Measurements from ENCODE around the gene TRMU.
A peak's percentile ranks its signal among the peaks of the same experiment; 100 is the strongest.

The TRMU gene

DNA sequence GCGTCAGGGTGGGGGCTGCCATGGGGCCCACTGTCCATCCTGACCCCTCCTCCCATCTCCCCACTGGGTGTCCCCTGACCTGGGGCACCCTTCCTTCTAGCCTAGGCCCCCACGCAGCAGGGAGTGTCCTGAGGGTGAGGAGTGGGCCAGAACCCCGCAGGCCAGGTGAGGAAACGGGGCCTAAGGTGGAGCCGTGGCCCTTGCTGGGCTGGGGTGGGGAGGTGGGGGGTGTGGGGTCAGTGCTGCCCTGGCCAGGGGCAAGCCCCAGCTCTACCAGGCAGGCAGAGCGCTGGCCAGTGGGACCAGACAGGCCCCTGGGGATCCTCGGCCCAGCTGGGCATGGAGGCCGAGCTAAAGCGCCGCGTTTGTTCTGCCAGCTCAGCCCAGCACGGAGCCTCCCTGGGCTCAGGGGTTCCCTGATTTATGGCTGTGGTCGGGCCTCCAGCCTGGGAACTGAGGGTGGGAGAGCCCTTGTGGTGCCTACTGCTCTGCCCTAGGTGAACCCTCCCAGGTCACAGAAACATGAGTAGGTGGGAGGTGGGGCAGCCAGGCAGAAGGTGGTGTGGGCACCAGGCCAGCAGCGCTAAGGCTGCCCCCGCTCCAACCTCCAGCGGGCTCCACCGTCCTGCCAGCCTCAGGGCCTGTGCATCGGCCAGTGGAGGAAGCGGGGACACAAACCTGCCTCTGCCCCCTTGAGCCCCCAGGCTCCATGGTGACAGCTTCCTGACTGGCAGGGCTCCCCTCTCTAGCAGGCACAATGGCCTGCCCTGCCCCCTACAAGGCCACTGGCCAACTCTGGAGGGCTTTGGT lies 22.4 kb downstream of the TRMU start:
- no peak for DNase-seq

DNA sequence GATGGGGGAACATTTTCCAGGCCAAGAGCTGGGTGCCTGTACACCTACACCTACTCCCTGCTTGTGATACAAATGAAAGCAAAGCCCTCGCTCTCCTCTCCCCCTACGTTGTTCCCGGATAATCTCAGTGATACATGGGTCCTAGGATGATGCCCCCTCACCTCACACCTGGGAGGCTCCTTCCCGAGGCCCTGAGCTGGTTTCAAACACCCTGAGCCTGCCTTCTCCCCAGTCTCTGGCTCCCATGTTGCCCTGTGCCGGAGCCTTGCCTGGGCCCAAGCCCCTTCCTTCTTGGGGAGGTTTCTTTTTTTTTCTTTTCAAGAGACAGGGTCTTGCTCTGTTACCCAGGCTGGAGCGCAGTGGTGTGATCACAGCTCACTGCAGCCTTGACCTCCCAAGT lies 23.3 kb downstream of the TRMU start:
- no peak for DNase-seq

DNA sequence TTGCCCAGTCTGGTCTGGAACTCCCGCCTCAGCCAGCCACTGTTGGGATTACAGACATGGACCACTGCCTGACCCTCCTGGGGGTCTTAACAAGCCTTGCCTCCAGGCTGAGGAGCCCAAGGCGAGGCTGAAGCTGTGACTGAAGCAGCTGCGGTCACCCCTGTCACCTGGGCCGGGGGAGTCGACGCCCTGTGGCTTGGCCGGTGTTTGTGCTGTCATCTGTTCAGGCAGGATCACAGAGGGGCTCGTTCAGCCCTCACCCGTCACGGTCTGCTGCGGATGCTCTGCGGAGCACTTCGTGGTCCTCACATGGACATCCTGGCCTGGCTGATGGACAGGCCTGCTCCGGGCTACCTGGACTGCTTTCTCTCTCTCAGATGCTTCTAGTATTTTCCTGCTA lies 23.8 kb downstream of the TRMU start:
- no peak for DNase-seq

DNA sequence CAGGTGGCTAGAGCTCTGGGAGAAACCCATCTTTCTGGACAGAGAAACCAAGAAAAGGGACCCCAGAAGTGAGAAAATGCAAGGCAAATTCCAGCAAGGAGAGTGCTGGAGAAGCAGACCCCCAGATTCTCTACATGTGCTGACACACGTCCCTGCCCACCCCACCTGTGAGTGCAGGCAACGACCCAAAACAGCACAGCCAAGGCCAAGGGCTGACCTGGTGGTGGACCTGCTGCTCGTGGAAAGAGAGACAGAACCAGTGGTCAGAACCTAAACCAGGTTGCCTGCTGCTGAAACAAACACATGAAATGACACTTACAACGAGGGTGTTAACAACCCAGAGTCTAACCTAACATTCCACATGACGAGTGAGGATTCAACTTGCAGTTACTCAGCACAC lies 24.6 kb downstream of the TRMU start:
- DNase-seq = no peak

DNA sequence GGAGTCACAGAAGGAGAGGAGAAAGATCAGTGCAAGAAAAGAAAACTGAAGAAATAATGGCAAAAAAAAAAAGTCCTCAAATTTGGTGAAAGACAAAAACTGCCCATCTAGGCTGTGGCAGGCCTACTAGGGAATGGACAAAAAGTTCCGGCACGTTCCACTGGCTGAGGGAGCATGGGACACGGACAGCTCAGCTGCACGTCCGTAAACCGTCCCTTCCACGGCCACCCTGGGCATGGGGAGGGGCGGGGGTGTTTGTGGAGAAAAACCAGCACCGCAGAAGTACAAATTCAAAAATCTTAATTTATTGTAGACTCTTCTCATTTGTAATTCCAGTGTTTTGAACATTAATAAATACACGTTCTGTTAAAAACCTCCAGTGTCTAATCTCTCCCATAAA lies 25.4 kb downstream of the TRMU start:
- no peak for DNase-seq

DNA sequence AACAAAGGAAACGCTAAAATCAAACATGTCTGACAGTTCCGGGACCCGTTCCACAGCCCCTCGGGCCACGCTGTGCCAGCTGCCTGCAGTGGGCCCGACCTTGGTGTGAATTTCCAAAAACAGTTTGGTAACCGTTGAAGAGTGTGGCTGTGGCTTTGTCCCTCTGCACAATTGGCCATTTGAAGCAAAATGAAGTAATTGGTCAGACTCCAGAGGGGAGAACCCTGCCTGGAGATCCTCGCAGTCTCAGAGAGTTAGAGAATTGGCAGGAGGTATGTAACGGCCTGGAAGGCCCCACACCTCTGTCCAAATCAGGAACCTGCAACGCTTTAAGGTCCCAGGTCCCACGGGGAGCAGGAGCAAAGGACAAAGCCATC lies 26.3 kb downstream of the TRMU start:
- DNase-seq = no peak

DNA sequence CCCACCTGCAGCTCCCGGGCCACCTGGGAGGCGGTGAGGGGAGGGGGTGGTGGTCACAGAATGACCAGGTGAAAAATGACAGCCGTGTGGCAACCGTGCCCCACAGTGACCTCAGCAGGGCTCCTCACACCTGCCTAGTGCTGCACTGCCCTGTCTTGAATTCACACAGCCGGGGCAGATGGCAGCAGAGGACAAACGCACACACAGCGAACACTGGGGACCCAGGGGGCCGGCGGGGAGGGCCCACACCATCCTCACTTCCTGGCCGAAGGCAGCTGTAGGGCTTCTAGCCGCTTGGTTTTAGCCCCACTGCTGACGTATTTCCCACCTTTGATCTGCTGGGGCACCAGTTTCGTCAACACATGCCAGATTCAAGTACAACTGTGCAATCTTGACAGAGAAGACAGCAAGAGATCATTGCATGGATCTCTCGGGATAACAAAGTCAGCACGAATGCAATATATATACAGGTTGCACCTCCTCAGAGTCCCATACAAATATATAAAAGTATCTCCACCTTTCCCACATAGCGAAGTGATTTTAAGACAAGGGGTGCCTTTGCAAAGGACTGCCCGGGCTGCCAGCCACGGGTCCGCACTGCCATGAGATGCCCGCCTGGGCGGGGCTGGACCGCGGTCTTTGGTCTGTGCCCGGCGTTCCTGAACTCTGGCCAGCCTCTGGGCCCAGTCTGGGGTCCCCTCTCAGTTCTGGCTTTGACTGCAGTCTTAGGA lies 26.9 kb downstream of the TRMU start:
- no peak for DNase-seq

DNA sequence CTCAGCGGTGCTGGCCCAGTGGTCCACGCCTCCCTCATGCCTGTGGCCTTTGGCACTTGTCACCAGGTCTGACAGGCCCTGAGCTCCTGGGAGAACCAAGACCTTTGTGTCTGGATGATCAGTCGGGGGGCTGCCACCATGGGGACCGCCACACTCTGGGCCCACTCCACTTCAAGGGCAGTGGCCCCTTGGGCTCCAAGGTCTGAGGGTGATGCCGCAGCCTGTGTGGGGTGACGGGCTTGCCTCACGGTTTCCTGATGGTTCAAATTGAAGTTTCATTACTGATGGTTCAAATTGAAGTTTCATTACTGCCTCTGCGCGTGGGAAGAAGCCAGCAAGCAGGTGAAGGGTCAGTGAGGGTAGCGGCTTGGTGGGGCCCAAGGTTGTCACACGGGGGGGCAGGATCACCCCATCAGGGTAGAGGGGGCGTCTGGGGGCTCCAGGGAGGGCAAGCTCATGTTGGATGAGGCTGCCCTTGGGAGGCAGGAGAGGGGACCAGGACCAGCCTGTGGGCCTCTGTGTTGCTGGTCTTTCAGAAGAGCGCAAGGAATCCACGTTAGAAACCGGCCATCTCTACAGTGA lies 27.5 kb downstream of the TRMU start:
- no peak for DNase-seq

DNA sequence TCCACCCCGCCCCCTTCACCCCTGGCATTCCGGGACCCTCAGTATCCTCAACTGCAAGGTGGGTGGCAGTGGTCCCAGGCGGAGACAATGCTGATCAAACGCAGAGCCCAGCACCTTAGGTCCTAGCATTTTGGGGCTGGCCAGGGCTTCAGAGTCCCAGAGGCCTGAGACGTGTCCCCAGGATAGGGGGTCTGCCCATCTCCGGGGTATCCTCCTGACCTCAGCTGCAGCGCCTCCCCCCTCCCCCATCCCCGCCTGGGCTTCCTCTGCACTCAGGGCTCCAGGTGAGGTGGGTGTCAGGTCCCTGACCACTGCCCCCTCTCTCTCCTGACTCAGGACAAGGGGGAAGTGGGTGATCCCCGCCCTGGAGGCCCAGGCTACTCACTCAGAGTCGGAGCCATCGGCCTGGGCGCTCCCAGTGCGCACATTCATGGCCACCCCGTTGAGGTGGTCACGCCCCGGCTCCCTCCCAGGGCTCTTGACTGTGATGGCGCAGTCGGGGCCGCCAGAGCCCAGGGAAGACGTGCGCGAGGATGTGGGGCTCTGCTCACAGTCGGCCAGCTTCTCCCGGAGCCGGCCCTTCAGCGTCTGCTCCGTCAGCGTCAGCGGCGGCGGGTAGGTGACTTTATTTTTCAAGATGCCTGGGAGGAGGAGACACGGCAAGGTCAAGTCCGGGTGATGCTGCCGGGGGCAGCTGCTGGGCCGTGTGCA lies 28.3 kb downstream of the TRMU start:
- no peak for DNase-seq

DNA sequence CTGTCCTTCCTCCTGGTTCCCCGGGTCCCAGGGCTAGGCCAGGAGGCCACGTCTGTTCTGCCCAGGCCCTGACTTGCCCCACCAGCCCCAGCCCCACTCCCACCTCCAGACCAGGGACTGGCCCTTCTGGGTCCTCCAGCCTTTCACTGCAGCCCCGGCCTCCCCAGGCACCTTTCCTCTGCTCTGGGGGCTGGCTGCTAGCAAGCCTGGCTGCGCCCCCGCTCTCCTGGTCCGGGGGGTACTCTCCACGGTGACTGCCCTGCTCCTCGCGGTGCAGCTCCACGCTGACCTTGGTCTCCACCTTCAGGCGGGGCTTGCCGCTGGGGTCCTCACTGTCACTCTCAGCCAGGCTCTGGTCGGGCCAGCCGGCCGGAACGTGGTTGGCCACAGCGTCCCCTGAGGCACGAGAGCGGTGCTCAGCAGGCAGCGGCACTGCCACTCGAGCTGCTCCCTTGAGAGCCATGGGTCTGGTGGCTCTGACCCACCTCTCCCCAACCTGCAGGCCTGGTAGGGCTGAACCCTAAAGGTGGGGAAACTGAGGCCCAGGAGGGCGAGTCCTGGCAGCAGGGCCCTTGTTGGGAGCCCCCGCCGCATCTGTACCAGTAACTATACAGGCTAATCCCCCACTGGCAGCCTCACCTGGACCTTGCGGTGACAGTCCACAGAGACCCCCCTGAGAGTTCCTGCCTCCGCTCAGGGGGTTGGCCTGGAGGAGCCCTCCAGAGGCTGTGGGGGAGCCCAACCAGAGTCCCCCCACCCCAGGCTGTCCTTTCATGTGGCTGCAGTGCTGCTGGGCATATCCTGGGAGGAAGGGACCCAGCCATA lies 29.0 kb downstream of the TRMU start:
- no peak for DNase-seq

DNA sequence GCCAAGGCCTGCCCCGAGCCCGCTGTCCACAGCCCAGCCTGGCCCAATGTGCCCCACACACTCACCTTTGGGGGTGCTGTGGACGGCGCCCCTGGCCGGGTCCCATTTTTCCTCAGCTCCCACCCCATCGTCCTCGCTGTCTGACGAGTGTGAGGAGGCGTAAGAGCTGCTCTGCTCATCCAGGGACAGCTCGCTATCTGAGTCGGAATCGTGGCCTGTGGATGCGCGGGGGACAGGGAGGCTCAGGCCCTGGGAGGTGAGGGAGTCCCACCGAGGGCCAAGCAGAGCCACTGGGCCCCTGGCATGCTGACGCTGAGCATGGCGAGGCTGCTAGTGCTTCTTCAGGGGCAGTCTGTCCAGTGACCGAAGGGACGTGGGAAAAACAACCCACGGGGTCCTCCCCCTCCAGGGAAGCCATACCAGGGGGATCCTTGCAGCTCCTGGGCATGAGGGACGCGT lies 29.7 kb downstream of the TRMU start:
- DNase-seq = no peak

DNA sequence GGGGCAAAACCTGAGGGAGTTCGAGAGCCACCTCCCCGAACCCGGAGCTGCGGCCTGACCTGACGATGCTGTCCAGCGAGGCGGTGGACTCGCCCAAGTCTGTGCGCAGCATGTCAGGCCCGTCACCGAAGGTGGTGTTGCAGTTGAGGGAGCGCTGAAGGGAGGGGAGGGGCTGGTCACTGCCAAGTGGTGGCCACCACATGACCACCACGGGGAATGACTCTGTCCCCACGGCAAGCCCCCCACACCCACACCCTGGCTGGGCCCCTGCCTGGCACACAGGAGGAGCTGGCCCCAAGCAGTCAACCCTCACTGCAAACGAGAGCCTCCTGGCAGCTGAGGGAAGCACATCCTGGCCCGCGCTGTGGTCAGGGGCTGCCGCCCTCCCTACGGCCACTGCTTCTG lies 30.8 kb downstream of the TRMU start:
- no peak for DNase-seq

DNA sequence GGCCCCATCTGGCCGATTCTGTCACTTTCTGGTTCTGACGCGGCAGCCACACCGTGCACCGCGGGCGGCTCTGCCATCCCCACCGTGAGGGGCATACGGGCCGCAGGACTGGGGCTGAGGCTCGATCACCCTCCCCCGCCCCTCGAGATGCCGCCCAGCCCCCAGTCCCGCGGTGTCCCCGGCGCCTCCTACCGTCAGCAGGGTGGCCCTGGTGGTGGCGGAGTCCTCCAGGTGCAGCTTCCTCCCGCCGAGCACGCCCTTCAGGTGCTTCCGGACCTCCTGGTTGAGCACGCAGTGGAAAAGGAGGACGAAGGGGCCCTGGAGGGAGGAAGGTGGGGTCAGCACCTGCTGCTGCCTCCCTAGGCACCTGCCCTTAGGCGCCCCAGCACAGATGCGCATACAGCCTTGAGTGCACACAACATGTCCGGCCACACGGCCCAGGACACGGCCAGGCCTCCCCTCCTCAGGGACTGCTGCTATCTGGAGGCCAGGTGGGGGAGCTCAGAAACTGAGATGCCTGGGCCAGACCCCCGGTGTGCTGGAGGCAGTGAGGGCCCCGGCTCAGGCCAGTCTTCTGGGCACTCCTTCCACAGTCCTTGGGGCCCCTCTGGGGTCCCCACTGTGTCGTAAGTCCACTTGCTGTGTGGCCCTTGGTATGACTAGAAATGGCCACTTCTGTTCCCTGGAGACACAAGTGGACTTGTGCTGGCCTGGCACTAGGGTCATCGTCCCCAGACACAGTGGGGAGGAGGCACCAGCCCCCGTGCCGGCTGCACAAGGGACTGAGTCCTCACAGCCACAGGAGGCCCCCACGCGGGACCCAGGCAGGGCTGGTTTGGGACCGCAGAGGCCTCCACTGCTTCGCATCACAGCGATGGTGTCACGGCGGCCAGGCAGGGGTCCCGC lies 31.5 kb downstream of the TRMU start:
- no peak for DNase-seq

DNA sequence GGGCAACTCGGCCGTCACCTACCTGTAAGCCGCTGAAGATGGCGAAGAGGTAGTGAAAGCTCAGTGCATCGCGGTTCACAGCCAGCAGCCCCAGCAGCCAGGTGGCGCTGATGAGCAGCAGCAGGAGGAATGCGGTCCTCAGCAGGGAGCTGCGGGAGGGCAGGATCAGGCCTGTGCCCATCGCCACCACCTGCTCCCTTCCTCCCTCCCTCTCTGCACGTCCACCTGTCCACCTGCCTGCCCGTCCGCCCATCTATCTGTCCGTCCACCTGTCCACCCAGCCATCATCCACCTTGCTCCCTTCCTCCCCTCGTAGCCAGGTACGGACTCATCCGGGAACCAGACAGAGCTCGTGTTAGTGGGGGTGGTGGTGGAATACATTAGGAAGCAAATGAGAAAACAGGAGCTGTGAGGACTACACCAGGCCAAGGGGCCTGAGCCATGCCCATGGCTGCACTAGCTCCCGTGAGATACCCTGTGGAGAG lies 32.2 kb downstream of the TRMU start:
- peak; percentile 53 for DNase-seq

DNA sequence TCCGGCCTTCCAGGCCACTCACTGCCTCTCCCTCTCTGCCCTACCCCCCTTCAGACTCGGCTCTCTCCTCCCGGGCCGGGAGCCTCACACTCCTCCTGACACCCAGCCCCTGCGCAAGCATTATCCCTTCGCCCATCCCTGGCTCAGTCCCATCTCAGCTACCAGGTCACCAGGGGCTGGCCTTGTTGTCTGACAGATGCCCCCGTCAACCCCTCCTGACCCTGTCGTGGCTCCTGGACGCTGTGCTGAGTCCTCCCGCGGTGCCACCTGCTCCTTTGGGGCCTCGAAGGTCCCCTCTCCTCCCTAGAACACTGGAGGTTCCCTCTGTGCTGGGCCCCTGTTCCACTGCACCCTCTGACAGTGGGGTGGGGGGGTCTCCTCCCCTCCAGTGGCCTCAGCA lies 32.9 kb downstream of the TRMU start:
- no peak for DNase-seq

DNA sequence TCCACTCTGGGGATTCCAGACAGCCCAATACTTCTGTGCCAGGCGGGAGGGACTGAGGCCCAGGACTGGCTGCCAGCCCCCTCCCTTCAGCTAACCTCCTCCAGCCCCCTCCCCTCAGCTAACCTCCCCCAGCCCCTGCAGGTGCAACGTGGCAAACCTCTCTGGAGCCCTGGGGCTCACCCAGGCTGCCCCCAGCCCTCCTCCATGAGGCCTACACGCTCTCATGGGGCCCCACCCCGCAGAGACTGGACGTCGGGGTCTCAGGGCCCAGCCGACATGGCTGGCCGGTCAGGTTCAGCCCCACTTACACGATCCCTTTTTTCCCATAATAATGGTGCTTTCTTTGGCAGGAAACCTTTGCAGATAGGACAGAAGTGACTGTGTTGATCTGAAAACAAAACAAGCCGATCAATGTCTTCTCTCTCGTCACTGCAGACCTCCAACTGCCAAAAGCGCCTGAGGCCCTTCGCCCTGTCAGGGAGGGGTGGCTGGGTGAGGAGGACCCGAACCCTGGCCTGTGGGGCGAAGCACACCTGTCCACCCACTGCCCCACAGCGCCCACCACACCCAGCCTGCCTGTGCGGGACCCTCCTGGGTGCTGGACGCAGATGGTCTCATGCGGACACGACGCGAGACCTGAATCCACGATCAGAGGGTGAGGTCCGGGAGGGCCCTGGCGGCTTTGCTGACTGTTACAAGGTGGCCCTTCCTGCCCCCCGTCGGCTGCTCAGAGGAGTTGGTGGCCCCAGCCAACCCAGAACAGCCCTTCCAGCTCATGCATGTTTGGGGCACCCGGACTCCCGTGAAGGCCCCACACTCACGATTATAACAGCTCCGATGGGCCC lies 33.6 kb downstream of the TRMU start:
- DNase-seq = no peak

DNA sequence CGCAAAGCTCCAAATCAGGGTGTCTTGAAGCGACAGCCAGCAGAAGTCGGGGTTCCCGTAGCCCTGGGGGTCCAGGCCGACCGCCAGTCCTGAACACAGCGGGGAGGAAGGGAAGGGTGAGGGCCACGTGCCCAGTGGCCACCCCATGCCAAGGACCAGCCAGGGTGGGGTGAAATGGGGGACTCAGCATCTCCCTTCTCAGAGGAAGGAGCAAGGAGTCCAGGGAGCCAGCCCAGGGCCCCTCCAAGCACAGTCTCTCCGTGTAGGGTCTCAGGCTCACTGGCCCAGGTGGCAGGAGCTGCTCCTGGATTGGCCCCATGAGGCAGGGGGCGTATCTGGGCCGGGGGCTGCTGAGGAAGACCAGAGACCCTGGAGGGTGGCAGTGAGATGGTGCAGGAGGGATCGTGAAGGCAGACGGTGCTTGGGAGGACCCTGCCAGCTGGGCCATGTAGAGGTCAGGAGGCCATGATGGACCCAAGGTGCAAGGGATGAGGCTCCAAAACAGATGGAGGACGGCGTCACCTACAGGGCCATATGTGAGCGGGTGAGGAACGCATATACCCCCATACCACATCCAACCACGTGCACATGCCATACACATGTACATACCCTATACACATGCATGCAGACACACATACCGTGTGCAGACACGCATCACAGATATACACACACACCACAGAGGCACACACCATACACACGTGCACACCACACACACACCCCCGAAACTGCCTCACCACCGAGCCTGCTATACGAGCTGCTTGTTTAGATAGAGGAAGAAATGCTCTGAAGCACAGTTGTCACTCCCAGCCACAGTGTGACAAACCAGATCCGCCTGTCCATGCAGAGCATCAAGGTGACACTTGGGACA lies 34.4 kb downstream of the TRMU start:
- DNase-seq = no peak

DNA sequence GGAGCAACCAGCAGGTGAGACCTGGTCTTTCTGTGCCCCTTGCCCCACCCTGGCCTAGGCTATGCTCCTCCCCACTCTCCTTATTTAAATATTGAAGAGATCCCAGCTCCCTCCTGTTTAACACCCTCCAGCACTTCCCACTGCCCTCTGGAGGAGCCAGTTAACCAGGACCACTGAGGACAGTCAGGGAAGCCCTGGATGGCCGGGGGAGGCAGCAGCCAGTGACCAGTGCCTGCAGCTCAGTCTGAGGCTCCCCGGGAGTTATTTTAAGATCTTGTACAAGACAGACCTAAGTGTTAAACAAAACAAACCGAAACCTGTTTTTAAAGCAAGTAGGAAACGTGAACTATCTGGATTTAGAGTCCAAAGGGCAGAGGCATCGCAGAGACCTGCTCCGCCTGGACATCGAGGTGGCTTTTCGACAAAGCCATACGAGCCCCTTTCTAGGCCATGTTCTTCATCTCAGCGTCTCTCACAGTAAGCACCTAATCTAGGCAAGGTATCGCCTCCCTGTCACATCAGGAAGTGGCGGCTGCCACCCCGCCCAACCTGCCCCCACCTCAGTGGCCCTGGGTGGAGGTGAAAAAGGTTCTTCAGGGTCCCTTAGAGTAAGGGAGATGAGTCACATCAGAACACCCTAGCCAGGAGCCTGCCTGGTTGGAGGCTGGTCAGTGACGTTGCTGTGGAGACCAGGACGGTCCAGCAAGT lies 35.2 kb downstream of the TRMU start:
- DNase-seq = no peak
